GM18526 (cell line): ENCODE results near the gene PTPRH.

Experiments
- POLR2A ChIP-seq: IDR thresholded peaks from 3 replicates; pipeline ENCODE4 v1.6.1; 2011; ENCODE audit not compliant: insufficient read length; ENCODE audit errors: extremely low read depth

PTPRH gene

DNA sequence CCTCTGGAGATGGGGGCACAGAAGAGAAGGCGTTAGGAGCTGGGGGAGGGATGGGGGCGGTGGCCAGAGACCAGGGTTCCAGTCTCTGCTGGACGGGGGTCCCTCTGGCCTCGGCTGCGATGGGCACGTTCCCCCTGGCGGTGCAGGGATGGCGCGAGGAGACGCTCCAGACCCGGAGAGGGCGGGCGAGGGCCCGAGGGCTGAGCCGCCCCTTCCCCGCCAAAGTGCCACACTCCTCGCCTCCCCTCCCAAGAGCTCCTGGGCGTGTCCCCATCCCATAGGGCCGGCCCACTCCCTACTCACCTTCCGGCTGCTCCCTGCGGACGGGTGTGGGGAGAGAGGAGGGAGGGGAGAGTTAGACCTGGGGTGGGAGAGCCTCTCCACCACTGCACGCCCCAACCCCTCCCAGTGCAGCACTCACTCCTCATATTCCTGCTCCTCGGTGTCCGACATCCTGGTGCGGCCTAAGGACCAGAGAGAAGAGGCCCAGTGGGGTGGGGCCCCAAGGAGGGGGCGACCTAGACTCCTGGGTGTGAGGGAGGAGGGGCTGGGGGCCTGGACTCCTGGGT, 62.5 kb downstream of the PTPRH start:
- no peak for TF ChIP-seq POLR2A

DNA sequence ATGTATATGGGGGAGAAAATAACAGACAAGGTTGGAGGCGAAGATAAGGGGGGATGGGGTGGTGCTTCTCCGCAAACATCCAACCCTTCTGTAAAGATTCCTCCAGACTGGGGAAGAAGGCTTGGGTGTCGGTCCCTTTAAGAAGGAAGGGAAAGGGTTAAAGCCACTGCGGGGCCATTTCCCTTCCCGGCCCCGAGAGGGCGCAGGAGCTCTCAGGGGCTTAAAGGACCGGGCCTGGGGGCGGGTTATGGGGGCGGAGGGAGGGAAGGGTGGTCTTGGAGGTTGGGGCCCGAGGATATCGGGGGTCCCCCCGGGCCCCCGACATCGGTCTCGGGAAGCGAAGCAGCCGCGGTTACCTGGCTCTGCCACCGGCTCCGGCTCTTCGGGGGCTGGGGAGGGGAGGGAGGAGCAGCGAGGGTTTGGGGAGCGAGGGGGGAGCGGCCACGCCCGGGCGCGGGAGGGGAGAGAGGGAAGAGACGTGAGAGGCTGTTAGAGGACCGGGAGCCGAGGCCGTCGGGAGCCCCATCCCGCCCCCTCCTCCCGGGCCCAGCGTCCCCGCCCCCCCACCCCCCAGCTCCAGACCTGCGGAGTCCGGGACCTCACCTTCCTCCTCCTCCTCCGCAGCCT, 63.1 kb downstream of the PTPRH start:
- TF ChIP-seq POLR2A: no peak

DNA sequence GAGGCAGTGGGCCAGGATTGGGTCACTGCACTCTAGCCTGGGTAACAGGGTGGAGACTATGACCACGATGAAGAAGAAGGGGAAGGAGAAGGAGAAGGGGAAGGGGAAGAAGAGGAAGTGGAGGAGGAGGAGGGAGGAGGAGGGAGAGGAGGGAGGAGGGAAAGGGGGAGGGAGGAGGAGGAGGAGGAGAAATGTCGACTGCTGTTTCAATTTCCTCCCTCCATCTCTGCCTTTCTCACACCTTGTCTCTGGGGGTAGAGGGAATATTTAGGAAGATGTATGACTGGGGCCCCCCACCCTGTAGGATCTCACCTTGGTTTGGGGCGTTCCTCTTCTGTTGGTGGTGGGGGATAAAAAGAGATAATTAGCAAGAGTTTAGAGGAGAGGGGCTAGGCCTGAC, 64.1 kb downstream of the PTPRH start:
- TF ChIP-seq POLR2A: no peak

DNA sequence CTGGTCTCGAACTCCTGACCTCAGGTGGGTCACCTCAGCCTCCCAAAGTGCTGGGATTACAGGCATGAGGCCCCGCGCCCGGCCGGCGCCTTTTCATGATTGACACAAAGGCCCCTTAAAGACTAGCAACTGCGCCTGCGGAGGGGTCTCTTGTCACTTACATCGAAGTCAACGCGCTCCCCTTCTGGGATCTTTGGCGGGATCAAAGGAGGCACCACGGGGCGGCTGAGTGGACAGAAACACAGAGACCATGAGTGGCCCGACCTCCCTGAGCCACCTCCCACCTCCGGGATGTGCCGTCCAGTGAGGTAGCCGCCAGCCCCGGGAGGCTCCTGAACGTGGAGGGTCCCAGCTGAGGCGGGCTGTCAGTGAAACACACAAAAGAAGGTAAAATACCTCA, 67.6 kb downstream of the PTPRH start:
- no peak for TF ChIP-seq POLR2A

DNA sequence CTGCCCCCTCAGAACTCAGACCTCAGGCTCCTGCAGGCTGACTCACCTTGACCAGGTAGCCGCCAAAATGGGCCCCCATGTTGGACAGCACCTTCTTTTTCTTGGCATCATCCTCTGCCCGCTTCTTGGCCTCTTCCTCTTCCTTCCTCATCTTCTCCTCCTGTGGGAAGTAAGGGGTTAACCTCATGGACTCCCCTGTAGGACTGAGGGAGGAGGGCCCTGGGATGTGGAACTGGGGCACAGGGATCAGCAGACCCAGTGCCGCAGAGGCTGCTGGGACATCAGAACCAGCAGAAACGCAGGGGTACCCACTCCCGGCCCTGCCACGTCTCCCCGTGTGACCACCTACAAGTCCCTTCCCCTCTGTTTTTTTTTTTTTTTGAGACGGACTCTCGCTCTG, 71.4 kb downstream of the PTPRH start:
- TF ChIP-seq POLR2A: no peak

DNA sequence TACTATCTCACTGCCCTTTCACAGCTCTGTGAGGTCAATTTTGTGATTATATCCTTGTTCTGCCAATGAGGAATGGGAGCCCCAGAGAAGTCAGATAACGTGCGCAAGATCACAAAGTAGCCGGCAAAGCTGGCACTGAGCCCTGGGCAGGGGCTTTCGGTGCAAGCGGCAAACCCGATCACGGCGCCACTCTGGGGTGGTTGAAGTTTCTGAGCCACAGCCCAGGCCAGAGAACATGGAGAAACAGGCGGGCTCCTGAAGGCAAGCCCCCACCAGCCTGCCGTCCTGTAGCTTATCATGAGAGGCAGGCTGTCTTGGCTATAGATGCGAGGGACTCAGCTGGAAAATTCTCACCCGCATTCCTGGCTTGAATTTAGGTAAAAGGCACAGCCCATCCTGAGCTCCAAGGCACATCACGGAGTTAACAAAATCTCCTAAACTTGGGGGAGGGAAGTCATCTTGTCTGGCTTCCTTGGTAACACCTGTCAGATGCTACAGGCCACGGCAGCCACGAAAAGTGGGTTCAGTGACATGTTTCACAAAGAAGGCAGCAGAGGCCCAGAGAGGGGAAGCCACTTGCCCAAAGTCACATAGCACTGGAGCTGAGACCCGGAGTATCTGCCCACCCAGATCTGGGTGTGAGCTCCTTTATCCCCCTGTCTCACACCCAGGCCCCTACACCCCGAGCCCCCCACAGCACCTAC, 72.8 kb downstream of the PTPRH start:
- TF ChIP-seq POLR2A: no peak

DNA sequence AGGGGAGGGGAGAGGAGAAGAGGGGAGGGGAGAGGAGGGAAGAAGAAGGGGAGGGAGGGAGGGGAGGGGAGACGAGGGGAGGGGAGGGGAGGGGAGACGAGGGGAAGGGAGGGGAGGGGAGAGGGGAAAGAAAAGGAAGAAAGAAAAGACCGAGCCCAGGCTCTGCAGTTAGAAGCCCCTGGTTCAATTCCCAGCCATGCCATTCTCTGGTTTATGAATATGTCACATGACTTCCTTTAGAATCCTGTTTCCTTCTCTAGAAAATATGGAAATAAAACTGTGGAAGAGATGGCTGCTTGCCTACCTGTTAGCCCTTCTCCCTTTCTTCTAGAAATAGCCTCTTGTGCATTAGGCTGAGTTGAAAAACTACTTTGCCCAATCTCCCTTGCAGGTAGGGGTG, 74.6 kb downstream of the PTPRH start:
- no peak for TF ChIP-seq POLR2A

DNA sequence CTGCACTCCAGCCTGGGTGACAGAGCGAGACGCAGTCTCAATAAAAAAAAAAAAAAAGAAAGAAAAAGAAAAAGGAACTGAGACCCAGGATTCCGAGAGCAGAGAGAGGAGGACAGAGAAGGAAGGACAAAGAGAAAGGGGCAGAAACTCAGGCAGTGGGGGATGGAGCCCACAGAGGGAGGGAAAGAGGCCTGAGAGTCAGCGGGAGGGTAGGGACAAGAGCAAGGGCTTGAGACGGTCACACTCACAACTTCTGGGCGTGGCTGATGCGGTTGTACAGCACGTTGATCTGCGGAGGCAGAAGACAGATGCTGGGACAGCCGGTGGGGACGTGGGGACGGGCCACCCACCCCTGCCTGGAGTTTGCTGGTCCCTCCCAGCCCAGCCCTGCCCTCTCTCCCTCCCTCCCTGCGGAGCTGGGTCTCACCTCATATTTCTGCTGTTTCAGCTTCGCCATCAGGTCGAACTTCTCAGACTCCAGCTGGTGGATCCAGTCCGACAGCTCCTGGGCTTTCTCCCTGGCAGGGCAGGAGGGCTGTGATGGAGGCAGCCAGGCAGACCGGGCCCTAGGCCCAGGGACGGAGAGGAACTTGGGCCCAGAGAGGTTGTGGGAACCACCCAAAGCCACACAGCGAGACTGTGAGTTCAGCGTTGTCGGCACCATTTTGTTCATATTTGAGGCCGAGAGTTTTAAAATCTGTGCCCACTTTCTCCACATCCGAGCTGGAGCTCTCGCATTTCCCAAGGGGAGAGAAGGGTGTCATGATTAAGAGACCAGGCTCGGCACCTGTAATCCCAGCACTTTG, 75.5 kb downstream of the PTPRH start:
- TF ChIP-seq POLR2A: no peak

DNA sequence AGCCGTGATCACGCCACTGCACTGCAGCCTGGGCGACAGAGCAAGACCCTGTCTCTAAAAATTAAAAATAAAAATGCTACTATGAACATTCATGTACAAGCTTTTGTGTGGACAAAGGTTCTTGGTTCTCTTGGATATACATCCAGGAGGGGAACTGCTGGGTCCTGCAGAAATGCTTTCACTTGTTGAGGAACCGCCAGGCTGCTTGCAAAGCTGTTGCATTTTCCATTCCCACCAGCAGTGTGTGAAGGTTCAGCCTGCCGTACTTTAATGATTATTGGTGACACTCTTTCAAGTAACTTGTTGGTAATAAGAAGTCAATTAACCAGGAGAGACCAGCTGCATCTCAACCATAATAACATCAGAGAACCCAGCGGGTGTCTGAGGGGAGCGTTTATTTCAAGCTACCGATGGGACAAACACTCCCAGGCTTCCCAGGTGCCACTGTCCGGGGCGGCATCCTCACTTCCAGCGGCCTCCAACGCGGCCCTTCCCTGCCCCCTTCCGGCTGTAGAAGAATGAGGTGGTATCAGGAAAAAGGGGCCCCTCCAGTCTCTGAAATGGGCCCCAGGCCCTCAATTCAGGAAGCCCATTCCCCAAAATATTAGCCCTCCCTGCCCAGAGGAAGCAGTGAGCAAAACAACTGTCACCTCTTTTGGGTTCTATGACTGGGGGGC, 76.7 kb downstream of the PTPRH start:
- TF ChIP-seq POLR2A: no peak

DNA sequence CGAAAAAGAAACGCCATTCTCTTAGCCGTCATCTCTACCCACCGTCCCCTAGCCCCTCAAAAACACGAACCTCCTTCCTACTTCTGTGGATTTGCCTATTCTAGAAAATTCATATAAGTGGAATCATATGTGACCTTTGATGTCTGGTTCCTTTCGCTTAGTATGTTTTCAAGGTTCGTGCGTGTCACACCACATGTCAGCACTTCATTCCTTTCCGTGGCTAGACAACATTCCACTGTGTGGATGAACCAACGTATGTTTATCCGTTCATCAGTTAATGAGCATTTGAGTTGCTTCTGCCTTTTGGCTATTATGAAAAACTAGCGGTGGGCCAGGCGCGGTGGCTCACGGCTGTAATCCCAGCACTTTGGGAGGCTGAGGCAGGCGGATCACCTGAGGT, 77.9 kb downstream of the PTPRH start:
- TF ChIP-seq POLR2A: no peak
